Nephron (organoid): ENCODE results near the gene ITM2C.

Experiments used
- H3K27ac Mint-ChIP-seq, 3 experiments: 2 replicates each; pipeline ENCODE4 v1.8.0; 2020; ENCODE audit warnings: mixed read lengths in 3 of 3, mild to moderate bottlenecking in 2 of 3, moderate library complexity in 1 of 3
- H3K27me3 Mint-ChIP-seq: 2 replicates; pipeline ENCODE4 v1.8.0; 2021; ENCODE audit warnings: low read depth, mild to moderate bottlenecking, moderate library complexity, mixed read lengths
- H3K36me3 Mint-ChIP-seq: 2 replicates; pipeline ENCODE4 v1.8.0; 2020; ENCODE audit warnings: low read depth, mixed read lengths
- H3K4me1 Mint-ChIP-seq: 2 replicates; pipeline ENCODE4 v1.8.0; 2020; ENCODE audit warnings: mixed read lengths
- H3K4me3 Mint-ChIP-seq, 3 experiments: 2 replicates each; pipeline ENCODE4 v1.8.0; 2020; ENCODE audit warnings: mild to moderate bottlenecking in 3 of 3, mixed read lengths in 3 of 3, moderate library complexity in 2 of 3
- H3K9me3 Mint-ChIP-seq: 2 replicates; pipeline ENCODE4 v1.8.0; 2020; ENCODE audit warnings: mixed read lengths
- CTCF ChIP-seq, 3 experiments: fragments of 200-600 bp; sonication (generic); IDR thresholded peaks; one replicate each; pipeline ENCODE4 v1.5.0; 2021; ENCODE audit warnings: antibody characterized with exemption in 3 of 3; ENCODE audit not compliant: unreplicated experiment in 3 of 3

ITM2C gene

GRCh38 chr2:230828272-230828961 is 36.3 kb upstream of the ITM2C start:
- Mint-ChIP-seq H3K27ac (no peak overlapping the region), H3K4me3 (no peak overlapping the region), H3K36me3 (no peaks in the 10 kb centered on the region), H3K27me3 (peaks cover 17% of the 10 kb centered on the region), H3K4me1 (peaks cover 6% of the 10 kb centered on the region), H3K9me3 (no peaks in the 10 kb centered on the region)
- no peak for TF ChIP-seq CTCF (IDR thresholded peaks at IDR 0.05; ENCODE audit: unreplicated experiment in 3 of 3)

- Mint-ChIP-seq H3K27ac (no peak overlapping the region), H3K9me3 (no peaks in the 10 kb centered on the region), H3K36me3 (no peaks in the 10 kb centered on the region), H3K4me3 (no peak overlapping the region), H3K4me1 (peaks cover 5% of the 10 kb centered on the region), H3K27me3 (peaks cover 15% of the 10 kb centered on the region)
- no peak for TF ChIP-seq CTCF (IDR thresholded peaks at IDR 0.05; ENCODE audit: unreplicated experiment in 3 of 3)
Measured at GRCh38 chr2:230829293-230829692, 35.4 kb upstream of the ITM2C start.

GRCh38 chr2:230829959-230830358 is 34.8 kb upstream of the ITM2C start:
- peaks cover 11% of the 10 kb centered on the region for H3K27me3 Mint-ChIP-seq
- H3K4me3 Mint-ChIP-seq, result no peak overlapping the region
- TF ChIP-seq CTCF (IDR thresholded peaks at IDR 0.05; ENCODE audit: unreplicated experiment in 3 of 3), result no peak
- no peaks in the 10 kb centered on the region for H3K36me3 Mint-ChIP-seq
- H3K9me3 Mint-ChIP-seq, result no peaks in the 10 kb centered on the region
- H3K27ac Mint-ChIP-seq, result no peak overlapping the region
- H3K4me1 Mint-ChIP-seq, result no peaks in the 10 kb centered on the region

- no peak for TF ChIP-seq CTCF (IDR thresholded peaks at IDR 0.05; ENCODE audit: unreplicated experiment in 3 of 3)
- no peak overlapping the region for H3K4me3 Mint-ChIP-seq
- no peak overlapping the region for H3K27ac Mint-ChIP-seq
- H3K4me1 Mint-ChIP-seq, result no peaks in the 10 kb centered on the region
- H3K27me3 Mint-ChIP-seq, result peaks cover 11% of the 10 kb centered on the region
- H3K9me3 Mint-ChIP-seq, result no peaks in the 10 kb centered on the region
- no peaks in the 10 kb centered on the region for H3K36me3 Mint-ChIP-seq
Measured at GRCh38 chr2:230830428-230830827, 34.3 kb upstream of the ITM2C start.

- H3K9me3 Mint-ChIP-seq, result peaks cover 6% of the 10 kb centered on the region
Measured at GRCh38 chr2:230840301-230840700, 24.4 kb upstream of the ITM2C start.

More at GRCh38 chr2:230840301-230840700, 24.4 kb upstream of the ITM2C start:
- H3K4me3 Mint-ChIP-seq, result no peak overlapping the region
- H3K27ac Mint-ChIP-seq, result no peak overlapping the region
- no peaks in the 10 kb centered on the region for H3K36me3 Mint-ChIP-seq
- TF ChIP-seq CTCF (IDR thresholded peaks at IDR 0.05; ENCODE audit: unreplicated experiment in 3 of 3), result no peak
- no peaks in the 10 kb centered on the region for H3K4me1 Mint-ChIP-seq
- peaks cover 7% of the 10 kb centered on the region for H3K27me3 Mint-ChIP-seq
